ENCODE measurements around the gene KHNYN.
A peak's percentile ranks its signal among the peaks of the same experiment; 100 is the strongest.
"Not testable (repeated sequence)": the region's sequence is repeated elsewhere in the genome, so short reads cannot be mapped to it uniquely, and the experiment has no call there.

Gene KHNYN

DNA sequence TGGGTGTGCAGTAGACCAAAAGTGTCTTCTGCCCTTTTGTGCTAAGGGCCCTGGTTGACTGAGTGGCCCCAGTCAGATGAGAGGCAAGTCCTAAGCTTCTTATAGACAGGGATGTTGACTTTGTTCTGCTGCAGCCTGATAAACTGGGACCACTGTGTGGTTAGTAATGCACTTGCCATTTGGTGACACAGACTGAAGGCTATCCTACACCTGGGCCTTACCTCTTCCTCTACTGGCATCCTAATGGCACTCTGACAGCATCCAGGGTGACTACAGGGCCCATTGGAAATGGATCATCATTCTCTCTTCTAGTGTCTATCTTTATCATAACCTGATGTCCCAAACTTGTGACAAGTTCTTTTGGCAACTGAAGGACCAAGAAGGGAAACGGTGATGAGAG is 9.5 kb downstream of the KHNYN start:
- no peak for DNase-seq

- no peak for DNase-seq
These were observed 10.3 kb downstream of the KHNYN start for GRCh38 chr14:24439830-24440605.

DNA sequence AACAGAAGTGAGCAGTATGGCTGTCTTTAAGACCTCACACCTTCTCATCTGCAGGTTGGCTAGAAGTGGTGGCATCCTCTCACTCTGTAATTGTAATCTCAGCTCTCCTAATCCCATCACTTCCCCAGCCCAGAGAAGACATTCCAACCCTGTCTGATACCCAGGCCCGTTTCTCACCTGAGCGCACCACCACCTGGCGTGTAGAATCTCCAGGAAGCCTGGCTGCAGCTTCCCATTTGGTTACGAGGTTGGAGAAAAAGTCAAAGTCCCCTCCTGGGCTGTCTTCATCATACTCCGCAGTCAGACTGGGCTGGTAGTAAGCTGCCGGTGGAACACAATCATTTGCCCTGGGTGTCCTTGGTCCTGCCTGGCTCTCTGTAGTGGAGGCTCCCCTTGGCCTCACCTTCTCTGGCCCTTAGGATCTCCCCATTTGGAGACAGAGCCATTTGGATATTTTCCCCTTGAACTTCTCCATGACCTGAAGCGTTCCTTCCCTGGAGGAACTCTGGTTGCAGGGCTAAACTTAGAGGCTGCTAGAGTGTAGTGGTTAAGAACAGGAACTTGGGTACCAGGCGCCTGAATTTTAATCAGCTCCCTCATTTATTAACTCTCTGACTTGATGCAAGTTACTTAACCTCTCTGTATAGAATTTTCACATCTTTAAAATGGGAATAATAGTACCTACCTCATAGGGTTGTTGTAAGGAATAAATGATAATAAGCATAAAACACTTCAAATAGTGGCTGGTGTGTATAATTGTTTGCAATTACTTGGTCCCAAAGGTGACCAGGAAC is 11.0 kb downstream of the KHNYN start:
- no peak for DNase-seq

DNA sequence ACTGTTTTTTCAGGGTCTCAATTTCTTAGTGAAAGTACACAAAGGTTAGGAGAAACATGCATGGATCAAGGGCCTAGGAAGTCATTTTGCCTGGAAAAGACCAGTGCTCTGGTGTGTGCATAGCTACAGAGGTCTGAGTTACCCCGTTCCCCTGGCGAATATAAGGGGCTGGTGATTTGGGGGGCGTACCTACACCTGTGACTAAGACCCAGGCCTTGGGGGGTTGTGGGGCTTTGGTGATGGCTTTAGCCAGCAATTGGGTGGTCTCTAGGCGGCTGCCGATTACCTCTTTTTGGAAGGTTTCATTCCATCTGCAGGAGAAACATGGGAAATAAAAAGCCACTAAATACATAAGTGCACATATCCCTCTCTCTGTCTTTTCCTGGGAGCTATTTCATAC is 11.7 kb downstream of the KHNYN start:
- DNase-seq: no peak

GRCh38 chr14:24441904-24442239 is 12.1 kb downstream of the KHNYN start:
- DNase-seq: no peak

DNA sequence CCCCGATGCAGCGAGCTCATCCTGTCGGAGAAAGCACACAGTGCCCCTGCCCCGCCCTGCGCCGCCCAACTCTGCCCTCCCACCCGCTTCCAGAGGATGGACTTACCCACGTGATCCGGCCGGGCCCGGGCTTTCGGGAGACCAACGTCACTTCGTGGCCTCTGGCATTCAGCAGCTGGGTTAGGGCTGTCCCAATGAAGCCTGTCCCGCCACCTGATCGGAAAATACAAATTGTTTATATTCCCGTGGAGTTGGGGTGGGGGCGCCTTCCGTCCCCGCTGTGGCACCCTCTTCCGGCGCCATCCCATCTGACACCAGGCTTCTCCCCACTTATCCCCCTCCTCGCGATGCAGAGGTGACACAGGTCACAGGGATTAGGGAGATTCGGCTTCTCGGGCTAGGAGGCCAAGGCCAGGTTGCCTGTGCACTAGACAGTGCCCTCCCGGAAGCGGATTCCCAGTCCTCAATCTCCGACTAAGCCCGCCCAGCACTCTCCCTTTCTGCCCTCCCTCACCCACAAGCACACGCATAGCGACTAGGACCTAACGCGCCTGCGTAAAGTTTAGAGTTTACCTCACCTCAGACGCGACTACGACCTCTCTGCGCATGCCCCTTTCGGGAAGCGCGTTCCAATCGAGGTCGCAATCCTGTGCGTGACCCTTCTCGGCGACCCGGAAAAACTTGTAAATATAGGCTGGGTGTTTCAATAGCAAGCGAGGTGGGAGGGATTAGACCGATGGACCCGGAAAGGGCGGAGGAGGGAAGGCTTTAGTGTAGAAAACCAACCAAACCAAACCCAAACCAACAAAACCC is 12.7 kb downstream of the KHNYN start, which contains the start of gene SDR39U1:
SDR39U1 (minus strand) TSS at position 537 of the 813 bp plus-strand sequence; CDS start at position 530, 7 bp downstream.
- DNase-seq: peak; percentile 94

DNA sequence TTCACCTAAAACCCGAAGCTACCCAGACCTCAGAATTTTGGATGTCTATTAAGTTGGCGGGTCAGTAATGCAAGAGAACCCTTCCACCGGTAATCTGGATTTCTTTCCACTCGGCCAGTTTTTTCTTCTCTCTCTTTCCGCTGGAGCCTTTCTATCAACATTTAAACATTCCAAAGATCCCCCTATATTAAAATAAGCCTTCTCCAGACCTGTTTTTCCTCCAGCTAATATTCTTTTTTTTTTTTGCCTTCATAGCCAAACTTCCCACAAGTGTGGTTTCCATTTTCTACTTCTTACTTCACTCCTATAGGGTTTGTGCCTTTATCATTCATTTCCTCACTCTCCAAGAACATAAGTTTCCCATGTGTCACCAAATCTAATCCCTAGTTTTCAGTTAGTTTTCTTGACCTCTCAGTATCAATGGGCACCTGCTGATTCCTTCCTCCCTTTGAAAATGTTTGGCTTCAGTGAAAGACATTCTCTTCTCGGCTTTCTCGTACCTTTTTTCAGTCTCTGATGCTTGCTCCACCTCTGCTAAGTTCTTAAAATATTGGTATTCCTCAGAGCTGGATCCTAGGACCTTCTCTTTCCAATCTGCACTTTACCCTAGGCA is 13.4 kb downstream of the KHNYN start:
- DNase-seq: no peak

- DNase-seq: not testable (repeated sequence)
These were observed 21.1 kb downstream of the KHNYN start for GRCh38 chr14:24450828-24451227.

- no peak for DNase-seq
These were observed 27.2 kb downstream of the KHNYN start for GRCh38 chr14:24456980-24457379.

DNA sequence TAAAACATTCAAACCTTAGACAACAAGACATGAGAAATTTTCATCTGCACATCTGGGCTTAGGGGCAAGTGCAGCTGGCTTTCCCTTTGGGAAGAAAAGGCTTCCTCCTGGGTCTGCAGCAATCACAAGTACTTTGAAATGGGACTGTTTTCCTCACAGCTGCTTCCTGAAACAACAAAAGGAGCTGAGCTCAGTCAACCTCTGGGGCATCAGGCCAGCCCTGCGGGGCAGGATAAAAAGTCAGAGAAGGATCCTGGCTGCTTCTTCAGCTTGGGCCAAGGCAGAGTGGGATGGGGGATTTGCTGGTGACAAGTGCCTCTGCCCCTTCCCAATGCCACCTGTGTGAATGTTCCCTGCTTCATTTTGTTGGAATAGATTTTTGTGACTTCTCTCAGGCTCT is 29.0 kb downstream of the KHNYN start:
- no peak for DNase-seq

DNA sequence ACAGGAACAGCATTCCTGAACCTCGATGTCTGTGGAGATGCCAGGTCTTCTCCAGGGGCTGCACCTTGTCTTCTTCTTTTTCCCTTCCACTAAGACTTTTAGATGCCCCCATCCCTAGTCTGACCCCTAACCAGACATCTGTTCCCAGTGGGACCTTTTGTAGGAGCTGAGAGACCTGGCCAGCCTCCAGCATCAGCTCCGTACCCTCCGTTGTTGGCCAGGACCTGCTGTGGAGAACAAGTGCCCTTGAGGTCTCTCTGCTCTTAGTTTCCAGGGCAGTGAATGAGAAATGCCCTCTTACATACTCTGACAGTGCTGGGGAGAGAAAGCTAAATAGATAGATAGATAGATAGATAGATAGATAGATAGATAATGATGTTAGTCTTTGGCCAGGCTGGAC is 29.6 kb downstream of the KHNYN start:
- no peak for DNase-seq

DNA sequence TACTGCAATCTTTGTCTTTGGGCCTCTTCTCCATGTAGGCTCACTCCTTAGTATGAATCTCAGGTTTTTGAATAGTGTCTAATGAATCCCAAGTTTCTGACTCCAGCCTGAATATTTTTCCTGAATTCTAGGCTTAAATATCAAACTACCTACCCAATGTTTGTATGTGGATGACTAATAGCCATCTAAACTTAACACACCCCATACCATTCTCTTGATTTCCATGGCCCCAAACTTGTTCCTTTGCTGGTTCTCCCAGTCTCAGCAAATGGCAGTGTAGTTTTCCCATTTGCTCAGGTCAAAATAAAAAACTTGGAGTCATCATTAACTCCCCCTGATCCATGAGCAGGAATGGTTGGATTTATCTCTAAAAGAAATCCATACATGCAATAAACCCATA is 31.6 kb downstream of the KHNYN start:
- DNase-seq: no peak

DNA sequence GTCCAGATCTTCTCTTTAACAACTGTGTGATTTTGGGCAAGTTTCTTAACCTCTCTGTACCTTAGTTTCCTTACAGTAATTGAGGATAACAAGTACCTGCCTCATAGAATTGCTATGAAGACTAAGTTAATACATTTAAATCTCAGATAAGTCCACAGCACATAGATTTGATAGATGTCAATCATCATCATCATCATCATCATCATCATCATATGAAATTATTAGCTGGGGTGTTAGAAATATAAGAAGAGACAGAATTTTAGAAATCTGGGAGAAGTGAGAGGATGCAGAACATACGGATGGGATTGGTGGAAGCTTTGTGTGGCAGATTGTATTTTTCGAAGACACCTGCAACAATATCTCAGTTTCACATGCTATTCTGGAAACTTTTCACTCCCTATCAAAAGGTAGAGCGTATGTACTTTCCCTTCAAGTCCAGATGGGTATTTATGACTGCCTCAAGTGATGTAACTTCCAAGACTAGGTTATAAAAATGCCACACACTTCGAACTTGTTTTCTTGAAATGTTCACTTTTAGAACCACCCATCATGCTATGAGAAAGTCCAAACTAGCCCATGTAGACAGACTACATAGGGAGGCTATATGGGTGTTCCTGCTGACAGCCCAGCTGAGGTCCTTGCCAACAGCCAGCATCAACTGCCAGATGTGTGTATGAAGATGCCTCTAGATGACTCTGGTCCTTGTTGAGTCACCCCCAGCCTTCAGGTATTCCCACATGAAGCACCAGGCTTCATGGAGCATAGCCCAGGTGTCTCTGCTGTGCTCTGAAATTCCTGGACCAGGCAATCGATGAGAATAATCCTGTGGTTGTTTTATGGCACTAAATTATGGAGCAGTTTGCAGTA is 33.5 kb downstream of the KHNYN start:
- no peak for DNase-seq

DNA sequence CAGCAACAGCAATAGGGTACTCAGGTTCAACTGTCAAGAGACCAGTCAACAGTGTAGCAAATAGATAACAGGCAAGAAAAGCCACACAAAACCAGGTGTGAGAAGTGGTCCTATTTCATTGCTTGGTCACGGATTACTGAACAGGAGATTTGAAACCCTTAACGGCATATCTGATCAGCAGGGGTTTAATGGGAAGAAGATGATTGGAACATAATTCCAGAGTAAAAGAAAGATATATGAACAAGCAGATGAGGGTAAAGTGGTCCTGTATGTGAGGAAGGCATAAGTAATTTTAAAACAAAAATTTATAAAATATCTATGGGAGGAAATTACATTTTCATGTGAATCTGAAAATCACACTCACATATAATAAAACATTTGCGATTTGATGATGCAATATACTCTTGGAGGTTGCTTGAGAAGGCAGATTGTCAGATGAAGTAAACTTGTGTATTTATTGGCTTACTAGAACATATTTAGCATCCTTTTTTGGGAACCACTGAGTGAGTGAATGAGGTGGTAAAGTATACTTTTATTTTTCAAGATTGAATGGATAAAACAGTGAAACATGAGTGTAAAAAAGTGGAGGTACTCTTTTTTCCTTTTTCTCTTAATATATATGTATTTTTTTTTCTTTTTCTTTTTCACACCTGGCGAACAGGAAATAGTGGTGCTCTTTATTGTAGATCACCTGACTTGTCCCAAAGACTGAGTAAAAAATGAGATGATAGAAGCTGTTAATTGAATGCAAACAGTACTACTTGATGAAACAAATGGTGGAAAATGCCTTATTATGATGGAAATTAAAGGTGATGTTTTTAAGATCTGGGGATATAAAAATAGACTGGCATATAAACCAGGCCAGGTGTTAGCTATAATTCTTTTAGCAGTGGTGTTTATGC is 34.4 kb downstream of the KHNYN start:
- DNase-seq: no peak

GRCh38 chr14:24465368-24465767 is 35.6 kb downstream of the KHNYN start:
- no peak for DNase-seq

DNA sequence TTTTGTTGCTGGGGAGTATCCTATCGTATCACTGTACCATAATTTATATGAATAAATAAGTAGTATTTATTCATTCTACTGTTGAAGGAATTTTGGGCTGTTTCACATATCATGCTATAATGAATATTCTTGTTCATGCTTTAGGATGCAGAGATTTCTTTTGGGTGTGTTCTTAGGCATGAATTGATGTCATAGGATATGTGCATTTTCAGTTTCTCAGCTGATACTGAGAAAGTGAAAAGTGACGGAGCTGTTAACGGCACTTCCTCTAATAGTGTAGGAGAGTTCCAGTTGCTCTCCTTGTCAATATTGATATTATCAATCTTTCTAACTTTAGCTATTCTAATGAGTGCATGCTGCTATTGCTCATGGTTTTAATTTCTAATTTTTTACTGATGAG is 36.1 kb downstream of the KHNYN start:
- DNase-seq: no peak

GRCh38 chr14:24470450-24470849 is 40.7 kb downstream of the KHNYN start:
- not testable (repeated sequence) for DNase-seq

- no peak for DNase-seq
These were observed 43.5 kb downstream of the KHNYN start for GRCh38 chr14:24473211-24473610.

- DNase-seq: no peak
These were observed 45.5 kb downstream of the KHNYN start for GRCh38 chr14:24475261-24475660.

GRCh38 chr14:24479999-24480398 is 50.2 kb downstream of the KHNYN start:
- DNase-seq: not testable (repeated sequence)

All from effector CD8-positive, alpha-beta T cell (primary cell).